HCT116 (cell line): ENCODE measurements around the gene ESRRA.
A peak's percentile ranks its signal among the peaks of the same experiment; 100 is the strongest.

Experiments
- CEBPB ChIP-seq: IDR thresholded peaks from 2 replicates; pipeline ENCODE4 v1.6.1; 2012; ENCODE audit warnings: low read depth
- CTCF ChIP-seq, 3 experiments: fragments of 200-600 bp in 1 of 3; sonication (generic) in 1 of 3; IDR thresholded peaks in 2 of 3; conservative IDR thresholded peaks in 1 of 3; 2 replicates each; pipeline ENCODE4 v1.5.1; 2012 to 2017; ENCODE audit warnings: low read depth in 2 of 3, low read length in 2 of 3, antibody characterized with exemption in 1 of 3, borderline replicate concordance in 1 of 3, control low read depth in 1 of 3, mild to moderate bottlenecking in 1 of 3, mixed read lengths in 1 of 3, mixed run types in 1 of 3, moderate library complexity in 1 of 3; ENCODE audit not compliant: insufficient read depth in 1 of 3
- EZH2phosphoT487 ChIP-seq: fragments of 200-600 bp; IDR thresholded peaks from 2 replicates; pipeline ENCODE4 v1.6.1; 2018; ENCODE audit warnings: antibody characterized with exemption, borderline replicate concordance
- MAX ChIP-seq: IDR thresholded peaks from 2 replicates; pipeline ENCODE4 v1.6.1; 2012
- POLR2A ChIP-seq: IDR thresholded peaks from 2 replicates; pipeline ENCODE4 v1.7.0; 2011; ENCODE audit warnings: borderline replicate concordance; ENCODE audit not compliant: insufficient read depth, insufficient read length; ENCODE audit errors: extremely low read depth
- POLR2AphosphoS5 ChIP-seq: IDR thresholded peaks from 2 replicates; pipeline ENCODE4 v1.6.1; 2011; ENCODE audit warnings: mild to moderate bottlenecking, low read depth, low read length, moderate library complexity
- RAD21 ChIP-seq: IDR thresholded peaks from 2 replicates; pipeline ENCODE4 v1.6.1; 2012; ENCODE audit warnings: low read depth, mild to moderate bottlenecking
- SRF ChIP-seq: IDR thresholded peaks from 2 replicates; pipeline ENCODE4 v1.6.1; 2012; ENCODE audit warnings: low read depth
- TCF7L2 ChIP-seq: IDR thresholded peaks from 2 replicates; pipeline ENCODE4 v1.7.0; 2011; ENCODE audit warnings: borderline replicate concordance, inconsistent platforms; ENCODE audit not compliant: insufficient read depth, insufficient read length; ENCODE audit errors: extremely low read depth

- TF ChIP-seq CTCF (IDR thresholded peaks at IDR 0.05 in 2 of 3, conservative IDR thresholded peaks at IDR 0.05 in 1 of 3; ENCODE audit: borderline replicate concordance in 1 of 3, insufficient read depth in 1 of 3, low read depth in 2 of 3, low read length in 2 of 3) (no peak), SRF (no peak), TCF7L2 (no peak), POLR2A (no peak), CEBPB (no peak), EZH2phosphoT487 (no peak), RAD21 (no peak), POLR2AphosphoS5 (0 out of 2 replicates have a peak, but pooled peaks have one; percentile 21), MAX (no peak)
Measured at GRCh38 chr11:64323373-64323772, 18.0 kb downstream of the ESRRA start.
